Anterior cingulate cortex (tissue), 58 donors: Measurements from ENCODE around the gene THSD4.

Experiments
- DNase-seq, 58 donors: peaks; one replicate each; lab custom pipeline; 2025; lab: John Stamatoyannopoulos, UW

THSD4 gene

DNA sequence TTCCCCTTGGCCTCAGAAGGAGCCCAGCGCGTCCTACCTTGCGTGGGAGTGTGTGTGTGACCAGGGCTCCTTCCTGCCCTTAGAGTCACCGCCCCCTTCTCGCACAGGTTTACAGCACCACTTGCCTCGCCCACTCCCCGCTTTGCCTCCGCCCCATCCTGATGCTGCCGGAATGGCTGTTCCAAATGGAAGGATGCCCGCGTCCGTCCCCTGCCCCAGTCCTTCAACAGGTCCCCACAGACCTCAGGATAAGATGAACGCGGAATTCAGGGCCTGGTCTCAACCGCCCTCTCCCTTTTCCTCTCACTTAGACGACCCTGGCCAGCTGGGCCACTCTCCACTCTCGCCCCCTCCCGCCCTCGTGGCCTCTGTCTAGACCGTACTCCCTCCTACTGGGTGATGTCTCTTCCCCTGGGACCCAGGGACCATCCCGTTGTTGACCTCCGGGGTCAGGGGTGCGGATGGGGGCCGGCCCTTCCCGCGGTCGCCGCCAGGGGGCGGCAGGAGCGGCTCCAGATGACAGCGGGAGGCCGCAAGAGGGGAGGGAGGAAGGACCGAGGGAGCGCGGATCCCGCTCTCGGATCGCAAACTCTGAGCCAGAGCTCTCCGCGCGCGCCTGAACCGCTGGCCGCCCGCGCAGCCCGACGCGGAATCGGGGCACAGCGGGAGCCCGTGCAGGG lies at the start of gene THSD4:
Gene THSD4 (plus strand): TSS at position 585 of the 680 bp plus-strand sequence.
- peak in 19 of 58 donors; percentile 2 to 30 (median 13) for DNase-seq

DNA sequence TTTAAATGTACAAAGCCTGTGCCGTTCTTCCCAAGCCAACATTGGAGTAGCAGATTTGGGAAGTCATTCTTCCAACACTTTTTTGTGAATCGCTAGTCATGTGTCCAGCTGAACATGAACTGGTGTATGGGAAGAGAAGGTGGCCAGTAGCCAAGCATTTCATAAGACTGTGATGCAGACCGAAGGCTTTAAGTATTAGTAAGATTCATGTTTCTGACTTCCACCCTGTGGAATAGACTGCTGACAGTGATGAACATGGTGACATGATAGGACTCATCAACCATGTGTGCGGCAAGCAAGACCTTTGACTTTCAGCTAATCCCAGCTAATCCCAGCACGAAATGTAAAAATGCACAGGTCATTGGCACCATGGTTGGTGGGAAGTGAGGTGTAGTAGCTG lies 48.3 kb upstream of the THSD4 start:
- DNase-seq: no peak

DNA sequence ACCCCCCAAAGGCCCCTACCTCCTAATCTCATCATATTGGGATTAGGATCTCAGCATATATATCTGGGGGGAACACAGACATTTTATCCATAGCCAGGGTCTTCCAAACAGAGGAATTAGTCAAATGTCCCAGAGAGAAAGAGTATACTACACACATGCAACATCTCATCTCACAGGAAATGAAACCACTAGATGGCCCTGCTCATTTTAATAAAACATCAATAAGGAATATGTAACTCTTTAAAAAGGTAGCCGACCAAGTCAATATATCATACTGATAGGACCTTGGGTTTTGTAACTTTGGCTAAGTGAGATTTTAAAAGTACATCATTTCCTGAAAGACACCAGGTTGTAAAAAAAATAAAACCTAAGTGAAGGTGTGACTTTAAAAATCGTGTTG lies 45.6 kb upstream of the THSD4 start:
- no peak for DNase-seq

DNA sequence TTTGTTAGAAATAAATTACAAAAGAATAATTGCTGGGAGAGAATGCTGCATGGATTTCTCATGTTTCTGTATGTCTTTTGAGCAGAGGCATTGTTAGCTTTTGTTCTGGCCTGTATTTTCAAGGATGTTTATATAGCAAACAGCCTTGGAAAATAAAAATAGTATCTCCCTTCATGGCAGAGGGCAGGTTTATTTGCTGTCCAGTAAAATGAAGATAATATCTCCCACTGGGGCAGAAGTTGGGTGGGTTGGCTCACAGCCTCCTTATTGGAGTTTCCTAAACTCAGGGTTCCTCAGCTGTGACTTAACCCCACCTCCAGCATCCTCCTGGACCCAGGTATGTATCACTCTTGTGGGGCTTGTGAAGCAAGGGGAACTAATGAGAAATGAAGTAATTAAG lies 43.7 kb upstream of the THSD4 start:
- no peak for DNase-seq

DNA sequence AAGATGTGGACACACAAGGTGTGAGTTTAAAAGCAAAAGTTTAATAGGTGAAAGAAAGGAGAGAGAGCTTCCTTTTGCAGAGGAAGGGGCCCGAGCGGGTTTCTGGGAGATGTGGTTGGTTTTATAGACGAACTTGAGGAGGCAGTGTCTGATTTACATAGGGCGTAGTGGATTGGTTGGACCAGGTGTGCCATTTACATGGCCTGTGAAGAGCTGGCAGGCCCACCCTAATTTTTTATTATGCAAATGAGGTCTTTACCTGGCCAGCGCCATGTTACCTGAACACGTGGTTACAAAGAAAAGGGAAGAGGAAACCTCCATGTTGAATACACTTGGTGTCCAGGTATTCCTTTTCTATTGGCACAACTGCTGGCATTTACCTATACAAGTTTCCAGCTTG lies 42.8 kb upstream of the THSD4 start:
- DNase-seq: no peak

DNA sequence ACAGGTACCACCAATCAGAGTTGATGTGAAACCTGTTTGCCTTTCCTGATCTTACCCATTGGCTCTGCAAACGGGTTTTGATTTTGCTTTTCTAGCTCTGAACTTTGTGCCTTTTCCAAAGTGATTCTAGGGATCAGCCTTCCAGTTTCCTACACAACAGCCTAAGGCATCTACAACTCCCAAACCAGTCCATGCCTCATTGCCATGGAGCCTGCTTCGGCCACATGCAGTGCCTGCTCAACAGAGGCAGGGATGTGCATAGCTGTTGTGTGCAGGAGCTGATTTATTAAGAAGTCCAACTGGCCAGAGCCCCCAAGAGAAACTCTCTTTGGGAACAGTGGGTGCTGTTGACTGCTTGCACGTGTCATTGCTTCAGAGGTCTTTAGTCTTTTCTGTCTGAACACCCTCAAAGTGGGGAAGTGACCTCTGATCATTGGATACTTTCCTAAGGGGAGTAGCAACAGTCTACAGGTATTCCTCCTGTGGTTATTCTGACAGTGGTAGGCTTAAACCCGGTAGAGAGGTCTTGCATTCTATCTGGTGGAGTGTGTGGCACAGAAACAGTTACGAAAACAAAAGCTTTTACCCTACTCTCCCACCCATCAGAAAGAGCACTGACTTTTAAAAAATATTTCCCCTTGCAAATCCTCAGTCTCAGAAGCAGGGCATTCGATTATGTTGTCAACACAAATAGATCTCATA lies 36.6 kb upstream of the THSD4 start:
- no peak for DNase-seq

DNA sequence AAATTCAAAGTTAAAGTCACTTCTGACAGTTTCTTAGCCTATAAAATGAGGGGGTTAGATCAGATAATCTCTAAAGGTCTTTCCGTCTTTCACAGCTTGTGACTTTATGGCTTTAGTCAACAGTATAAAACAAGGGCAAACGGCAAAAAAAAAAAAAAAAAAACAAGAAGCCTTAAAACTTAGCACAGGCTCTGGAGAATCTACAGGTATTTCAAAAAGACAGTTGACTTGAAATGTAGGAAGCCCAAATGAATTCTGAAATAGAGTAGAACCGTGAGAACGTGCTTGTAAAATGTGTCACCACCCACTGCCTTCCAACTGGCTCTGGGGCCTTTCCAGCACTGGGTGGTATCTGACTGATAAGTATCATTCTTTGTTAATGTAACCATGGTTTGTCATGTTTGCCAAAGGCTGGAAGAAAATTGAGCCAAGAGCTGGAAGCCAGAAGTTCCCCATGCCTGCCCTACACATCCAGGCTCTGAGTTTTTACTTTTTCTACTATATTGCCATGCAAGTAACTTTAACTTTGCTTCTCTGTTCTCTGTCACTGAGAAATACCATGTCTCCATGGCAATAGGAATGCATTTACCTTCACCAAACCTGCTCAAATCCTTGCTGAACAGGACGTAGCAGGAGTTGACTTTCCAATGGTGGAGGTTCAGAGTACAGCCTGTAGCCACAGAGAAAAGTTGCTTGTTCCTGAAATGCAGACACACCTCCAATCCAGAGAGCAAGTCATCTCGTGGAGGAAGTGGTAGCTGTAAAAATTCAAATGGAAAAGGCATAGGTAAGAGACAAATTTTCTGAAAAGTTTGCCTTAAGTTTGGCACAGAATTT lies 35.8 kb upstream of the THSD4 start:
- no peak for DNase-seq

DNA sequence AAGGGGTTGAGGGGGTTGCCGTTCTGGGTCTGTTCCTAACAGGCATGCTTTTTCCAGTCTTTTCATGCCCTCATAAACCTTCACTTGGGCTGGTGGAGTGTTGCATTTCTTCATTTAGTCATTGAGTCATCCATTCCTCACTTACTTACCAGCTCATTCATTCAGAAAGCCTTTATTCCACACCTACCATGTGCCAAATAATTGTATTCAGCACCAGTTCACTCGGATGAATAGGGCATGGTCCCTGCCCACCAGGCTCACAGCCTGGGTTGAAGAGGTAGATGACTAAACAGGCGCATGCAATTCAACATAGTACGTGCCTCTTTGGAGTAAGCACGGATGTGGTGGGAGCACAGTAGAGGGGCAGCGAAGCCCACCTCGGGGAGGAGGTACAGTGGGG lies 35.1 kb upstream of the THSD4 start:
- DNase-seq: no peak

DNA sequence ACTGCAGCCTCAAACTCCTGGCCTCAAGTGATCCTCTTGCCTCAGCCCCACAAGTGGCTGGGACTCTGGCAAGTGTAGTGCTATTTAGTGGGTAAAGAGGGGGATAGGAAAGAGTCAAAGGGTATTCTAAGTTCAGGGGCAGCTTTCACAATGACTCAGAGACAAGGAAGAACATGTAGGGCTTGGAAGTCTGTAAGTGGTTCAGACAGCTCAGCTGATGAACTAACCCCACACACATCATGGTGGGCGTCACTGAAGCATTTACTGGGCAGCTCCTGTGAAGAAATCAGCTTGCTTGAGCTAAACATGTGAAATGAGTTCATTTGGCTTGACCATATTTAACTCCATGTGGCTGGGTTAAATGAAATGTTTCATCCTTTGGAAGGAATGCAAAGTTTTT lies 34.6 kb upstream of the THSD4 start:
- DNase-seq: no peak

DNA sequence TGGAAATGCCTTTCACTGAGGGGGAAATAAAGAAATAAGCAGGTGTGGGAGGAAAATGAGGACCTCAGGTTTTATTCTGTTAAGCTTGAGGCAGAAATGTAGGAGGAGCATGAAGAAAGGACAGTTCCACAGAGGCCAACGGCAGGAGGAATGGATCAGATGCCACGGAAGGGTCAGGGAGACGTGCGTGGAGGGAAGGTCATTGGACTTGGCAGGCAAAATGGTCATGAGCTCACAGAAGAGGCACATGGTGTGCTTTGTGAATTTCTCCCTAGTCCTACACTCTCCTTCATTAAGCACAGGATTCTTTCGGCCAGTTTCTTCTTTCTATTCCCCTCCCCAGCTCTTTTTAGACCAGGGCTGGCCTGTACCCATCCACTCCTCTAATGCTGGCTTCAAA lies 32.5 kb upstream of the THSD4 start:
- DNase-seq: no peak

DNA sequence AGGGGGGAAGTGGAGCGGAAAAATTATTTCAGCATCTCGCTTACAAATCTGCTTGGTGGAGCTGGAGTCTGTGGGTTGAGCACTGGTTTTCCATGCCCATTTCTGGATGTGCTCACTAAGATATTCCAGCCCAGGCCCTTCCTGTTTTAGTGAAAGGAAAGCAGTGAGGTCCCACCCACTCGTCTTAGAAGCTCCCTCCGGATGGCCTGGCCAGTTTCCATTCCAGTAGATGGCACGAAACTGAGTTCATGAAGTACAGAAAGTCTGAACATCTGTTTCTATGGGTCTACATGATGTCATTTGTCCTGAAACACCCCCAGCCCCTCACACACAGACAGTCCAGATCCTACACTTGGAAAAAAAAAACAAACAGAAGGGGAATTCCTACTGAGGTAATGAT lies 31.9 kb upstream of the THSD4 start:
- DNase-seq: no peak

DNA sequence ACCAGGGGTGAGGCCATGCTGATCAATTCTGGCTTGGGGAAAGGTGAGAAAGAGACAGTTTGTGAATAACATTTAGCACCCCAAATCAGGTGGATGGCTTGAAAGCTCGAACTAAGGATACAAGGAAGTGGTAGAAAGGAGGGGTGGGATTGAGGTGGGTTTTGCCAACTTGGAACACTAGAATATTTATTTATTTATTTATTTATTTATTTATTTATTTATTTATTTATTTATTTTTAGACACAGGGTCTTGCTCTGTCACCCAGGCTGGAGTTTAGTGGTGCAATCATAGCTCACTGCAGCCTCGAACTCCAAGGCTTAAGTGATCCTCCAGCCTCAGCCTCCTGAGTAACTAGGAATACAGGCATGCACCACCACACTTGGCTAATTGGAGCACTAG lies 31.0 kb upstream of the THSD4 start:
- no peak for DNase-seq

DNA sequence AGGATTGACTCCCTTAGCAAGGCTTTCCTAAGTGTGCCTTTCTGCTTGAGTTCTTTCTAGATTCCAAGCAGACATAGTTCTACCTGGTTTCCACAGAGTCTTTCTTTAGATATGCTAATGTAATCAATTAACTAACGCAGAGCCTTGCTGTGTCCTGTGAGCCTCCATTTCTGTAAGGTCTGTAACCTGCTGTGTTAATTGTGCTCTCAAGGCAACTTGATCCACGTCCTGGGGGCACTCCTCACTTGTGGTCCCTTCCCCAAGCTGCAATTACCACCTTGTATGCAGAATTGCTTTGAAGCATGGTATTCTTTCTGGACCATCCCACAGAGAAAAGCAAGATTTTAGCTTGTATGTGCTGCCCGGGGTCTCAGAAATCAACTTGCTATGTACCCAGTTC lies 29.5 kb upstream of the THSD4 start:
- DNase-seq: no peak

DNA sequence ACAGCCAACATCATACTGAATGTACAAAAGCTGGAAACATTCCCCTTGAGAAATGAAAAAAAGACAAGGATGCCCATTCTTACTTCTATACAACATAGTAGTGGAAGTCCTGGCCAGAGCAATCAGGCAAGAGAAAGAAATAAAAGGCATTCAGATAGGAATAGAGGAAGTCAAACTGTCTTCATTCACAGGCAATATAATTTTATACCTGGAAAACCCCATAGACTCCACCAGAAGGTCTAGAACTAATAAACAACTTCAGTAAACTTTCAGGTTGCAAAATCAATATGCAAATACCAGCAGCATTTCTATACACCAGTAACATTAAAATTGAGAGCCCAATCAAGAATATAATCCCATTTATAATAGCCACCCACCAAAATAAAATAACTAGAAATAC lies 27.1 kb upstream of the THSD4 start:
- no peak for DNase-seq

DNA sequence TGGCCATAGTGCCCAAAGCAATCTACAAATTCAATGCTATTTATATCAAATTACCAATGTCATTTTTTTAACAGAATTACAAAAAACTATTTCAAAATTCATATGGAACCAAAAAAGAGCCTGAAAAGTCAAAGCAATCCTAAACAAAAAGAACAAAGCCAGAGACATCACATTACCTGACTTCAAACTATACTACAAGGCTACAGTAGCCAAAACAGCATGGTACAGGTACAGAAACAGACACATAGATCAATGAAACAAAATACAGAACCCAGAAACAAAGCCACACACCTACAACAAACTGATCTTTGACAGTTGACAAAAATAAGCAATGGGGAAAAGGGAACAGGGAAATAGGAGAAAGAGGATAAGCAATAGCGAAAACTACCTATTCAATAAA lies 26.6 kb upstream of the THSD4 start:
- no peak for DNase-seq

DNA sequence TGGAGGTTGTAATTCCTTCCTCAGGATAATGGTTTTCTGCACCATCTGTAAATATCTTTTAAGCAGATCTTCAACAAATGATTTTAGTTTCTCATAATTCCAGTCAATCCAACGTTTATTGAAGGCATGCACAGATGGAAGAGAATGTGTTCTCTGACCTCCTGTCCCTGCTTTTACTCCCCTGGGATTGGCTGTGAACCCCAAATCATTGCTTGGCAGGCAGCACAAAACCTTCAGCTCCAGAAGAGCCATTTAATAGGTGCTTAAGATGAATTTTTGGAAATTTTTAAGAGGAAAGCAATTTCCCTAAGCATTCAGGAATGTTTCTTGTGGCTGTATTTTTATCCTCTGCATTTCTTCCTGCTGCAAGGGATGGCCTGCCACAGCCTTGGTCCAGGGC lies 25.5 kb upstream of the THSD4 start:
- no peak for DNase-seq

DNA sequence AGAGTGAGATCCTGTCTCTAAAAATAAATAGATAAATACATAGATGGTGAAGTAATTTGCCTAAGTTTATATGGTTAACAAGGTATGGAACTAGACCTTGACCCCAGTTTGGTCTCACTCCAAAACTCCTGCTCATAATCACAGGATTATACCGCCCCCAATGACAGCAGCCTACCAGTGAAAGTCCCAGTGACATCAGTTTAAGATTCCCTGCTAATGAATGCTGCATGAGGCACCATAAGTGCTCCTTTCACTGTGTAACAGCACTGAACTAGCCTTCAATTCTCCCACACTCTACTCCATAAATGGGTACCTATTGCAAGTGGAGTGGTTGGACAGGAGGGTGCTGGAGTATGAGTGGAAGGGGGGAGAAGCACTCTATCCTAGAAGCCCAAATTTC lies 23.7 kb upstream of the THSD4 start:
- DNase-seq: no peak

DNA sequence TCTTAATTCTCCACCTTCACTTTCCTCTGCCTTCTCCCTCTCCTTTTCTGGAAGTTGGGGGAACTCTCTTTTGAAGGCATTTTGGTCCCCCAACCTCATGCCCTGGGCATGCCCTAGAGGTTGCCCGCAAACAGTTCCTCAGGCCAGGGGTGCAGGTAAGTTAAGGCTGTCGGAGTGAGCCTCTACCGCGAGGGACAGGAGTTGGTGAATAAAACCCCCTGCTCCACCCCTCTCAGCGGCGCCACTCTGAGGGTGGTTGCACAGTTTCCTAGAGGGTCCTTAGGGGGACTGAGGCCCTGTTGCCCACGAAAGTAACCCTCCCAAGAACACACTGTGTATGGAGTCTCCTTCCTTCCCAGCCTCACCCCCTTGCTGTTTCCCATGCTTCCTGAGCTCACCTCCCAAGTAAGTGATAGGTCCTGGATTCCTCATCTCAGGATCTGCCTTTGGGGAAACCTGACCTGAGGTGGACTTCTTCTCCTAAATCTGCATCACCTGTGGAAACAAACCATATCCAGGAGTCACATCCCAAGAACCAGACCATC lies 23.1 kb upstream of the THSD4 start:
- no peak for DNase-seq

DNA sequence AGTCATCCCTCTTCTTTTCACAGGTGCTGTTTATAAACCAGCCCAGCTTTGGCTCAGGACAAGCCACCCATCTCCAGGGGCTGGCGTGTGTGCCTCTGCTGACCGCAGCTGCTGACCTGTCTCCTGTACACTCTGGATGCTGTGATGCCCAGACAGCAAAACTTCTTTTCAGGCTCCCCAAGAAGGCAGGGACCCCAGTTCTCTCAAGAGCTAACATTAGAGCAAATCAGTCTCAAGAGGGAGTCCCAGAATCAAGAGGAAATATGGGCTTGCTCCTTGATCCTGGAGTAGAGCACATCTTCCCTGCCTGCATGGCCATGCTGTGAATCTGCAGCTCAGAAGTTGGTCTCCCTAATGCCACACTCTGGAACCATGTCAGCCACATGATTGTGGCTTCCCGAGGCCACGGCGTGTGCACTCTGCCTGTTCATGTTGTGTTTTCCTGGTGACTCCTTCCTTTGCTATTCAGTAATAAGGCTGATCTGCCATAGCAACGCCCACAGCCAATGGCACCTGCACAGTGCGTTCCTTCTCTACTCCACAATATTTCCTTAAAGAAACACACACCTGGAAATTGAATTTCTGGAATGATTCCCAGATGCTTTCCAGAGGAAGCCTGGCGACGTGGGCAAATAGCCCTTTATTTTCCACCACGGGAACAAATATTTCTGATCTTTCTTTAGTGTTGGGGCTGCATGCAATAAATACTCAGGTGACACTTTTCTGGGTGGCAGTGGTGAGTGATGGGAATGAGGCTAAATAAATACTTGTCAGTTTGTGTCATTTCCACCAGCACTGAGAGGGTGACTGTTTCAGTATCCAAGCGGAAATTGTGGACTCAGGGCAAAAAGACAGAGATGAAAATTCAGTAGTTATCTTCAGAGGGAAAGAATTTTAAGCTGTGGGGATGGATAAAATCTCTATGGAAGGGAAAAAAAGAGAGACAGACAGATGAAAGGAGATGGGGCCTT lies 21.9 kb upstream of the THSD4 start:
- no peak for DNase-seq

DNA sequence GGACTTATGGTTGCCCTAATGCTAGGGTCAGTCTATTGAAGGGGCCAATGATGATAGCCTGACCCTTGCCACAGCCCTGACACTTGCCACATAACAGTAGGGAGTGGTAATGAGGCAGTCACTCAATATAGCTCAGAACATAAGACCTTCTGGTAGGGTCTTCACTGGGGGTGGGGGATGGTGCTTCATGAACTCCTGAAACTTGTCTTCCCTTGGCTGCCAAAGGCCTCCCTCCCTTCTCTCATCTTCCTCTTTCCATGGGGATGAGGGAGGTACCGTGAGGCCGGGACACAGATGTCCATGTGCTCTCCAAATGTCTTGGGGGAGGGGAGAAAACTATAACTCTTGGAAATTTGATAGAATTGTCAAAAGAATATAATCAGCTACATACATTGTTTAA lies 21.1 kb upstream of the THSD4 start:
- no peak for DNase-seq
